HG03135 (cell line): ENCODE results near the gene TSGA10IP.

Experiments
- ATAC-seq: cut with Tn5 transposase; IDR thresholded peaks from one replicate; pipeline ENCODE4 v1.9.1; 2021; ENCODE audit warnings: mild to moderate bottlenecking, moderate library complexity; ENCODE audit not compliant: unreplicated experiment

The TSGA10IP gene

DNA sequence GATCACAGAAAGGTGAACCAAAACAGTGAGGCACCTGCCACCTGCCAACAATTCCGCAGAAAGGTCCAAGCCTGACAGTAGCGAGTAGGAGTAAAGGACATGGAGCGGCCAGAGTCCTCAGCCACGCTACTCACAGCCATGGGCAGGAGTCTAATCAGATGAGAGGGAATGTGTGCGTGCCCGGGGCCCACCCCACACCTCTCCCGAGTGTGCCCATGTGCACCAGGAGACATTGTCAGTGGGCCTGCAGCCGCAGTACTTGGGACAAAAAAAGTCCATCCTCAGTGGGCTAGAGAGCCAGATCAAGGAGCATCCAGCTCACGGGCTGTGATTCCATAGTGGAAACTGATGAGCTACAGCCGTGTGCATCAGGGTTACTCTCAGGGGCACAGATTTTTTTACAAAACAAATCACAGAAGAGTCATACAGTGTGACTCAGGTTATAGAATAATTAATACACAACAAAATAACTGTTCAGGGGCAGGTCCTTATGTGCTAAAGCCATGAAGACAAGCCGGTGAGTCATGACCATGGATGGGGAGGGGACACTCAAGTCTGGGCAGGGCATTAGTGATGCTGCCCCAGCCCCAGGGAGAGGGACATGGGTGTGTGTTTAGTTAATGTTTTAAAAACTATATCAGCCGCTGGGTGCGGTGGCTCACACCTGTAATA is 28.3 kb downstream of the TSGA10IP start:
- ATAC-seq, result no peak

DNA sequence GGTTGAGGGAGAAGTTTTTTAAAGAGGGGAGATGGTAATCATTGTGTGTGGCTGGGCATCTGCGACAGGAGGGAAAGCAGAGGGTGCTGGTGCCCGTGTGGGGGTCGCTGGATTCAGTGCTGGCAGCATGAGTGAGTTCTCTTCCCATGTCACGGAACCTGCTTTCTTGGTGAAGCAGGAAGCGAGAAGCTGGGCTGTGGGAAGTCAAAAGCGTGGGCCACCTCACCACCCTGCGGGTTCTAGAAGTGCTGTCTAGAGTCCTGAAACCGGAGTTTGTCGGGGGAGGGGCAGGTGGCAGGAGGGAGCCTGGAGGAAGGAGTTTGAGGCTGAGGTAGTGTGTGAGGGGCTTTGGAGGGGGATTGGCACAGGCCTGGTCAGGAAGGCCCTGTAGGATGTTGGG is 30.5 kb downstream of the TSGA10IP start:
- no peak for ATAC-seq

DNA sequence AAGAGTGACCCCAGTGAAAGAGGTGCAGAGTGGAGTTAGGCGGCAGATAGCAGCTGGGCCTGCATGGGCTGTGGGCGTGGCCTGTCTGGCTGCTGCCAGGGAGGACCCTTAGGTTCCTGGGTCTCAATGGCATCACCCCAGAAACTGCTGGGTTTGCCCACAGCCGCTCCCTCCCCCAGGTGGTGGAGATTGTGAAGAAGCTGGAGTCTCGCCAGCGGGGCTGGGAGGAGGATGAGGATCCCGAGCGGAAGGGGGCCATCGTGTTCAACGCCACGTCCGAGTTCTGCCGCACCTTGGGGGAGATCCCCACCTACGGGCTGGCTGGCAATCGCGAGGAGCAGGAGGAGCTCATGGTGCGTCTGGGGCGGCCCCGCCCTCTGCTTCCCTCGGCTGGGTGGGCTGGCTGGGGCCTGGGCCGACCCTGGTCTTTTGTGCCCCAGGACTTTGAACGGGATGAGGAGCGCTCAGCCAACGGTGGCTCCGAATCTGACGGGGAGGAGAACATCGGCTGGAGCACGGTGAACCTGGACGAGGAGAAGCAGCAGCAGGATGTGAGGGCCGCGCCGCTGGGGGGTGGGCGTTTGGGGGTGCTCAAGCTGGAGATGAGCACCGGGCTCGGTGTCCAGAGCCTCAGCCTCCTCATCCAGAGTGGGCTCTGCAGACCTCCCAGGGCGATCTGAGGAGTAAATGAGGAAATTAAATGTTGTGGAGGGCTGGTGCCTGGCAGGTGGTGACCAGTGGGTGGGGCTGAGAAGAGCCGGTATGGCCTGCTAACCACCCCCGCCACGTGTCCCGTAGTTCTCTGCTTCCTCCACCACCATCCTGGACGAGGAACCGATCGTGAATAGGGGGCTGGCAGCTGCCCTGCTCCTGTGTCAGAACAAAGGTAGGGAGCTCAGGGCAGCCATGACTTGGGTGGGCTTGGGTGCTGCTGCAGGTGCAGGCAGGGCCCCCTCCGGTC is 31.2 kb downstream of the TSGA10IP start:
- ATAC-seq, result no peak

DNA sequence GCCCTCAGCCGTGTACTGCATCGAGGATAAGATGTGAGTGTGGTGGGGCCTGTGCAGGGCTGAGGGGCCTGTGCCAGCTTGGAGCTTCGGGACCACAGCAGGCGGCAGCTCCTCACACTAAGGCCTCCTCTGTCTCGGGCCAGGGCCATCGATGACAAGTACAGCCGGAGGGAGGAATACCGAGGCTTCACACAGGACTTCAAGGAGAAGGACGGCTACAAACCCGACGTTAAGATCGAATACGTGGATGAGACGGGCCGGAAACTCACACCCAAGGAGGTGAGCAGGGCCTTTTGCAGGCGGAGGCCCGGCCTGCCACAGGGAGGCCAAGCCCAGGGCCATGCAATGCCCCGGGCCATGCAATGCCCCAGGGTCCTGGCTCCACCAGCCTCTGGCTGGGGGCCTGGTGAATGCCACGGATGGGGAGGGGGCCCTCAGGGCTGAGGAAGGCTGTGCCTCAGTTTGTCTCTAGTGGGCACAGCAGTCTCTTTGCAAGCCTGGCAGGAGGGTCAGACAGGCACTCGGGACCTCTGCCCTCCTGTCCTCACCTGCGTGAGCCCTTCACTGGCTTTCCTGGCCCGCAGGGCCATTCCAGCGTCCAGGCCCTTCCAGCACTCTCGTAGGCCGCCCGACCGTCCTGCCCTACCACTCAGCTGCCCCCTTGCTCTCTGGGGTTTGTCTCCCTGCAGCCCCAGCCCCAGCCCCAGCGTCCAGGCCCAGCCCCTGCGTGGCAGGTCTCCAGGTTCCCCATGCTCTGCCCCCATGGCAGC is 32.5 kb downstream of the TSGA10IP start:
- ATAC-seq, result no peak

DNA sequence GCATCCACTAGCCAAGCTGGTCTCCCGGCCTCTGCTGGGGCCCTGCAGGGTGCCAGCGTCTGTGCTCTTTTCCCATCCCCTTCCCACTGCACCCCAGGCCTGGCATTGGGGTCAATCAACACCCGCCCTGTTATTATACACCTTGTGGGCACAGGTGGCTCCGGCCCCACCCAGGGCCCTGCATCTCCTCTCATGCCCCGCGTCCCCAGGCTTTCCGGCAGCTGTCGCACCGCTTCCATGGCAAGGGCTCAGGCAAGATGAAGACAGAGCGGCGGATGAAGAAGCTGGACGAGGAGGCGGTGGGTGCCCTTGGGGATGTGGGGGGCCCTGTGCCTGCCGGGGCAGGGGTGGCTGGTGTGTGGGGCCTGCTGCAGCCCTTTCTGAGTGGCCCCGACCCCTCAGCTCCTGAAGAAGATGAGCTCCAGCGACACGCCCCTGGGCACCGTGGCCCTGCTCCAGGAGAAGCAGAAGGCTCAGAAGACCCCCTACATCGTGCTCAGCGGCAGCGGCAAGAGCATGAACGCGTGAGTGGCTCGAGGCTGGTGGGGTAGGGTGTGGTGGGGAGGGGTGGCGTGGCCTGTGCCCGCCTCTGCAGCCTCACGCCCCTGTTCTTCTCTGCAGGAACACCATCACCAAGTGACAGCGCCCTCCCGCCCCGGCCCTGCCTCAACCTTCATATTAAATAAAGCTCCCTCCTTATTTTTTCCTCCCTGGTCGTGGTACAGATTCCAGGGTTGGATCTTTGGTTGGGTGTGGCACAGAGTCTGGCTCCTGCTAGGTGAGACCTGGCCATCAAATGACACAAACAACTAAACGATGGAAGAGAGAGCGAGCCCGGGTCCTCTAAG is 33.3 kb downstream of the TSGA10IP start:
- ATAC-seq, result no peak

DNA sequence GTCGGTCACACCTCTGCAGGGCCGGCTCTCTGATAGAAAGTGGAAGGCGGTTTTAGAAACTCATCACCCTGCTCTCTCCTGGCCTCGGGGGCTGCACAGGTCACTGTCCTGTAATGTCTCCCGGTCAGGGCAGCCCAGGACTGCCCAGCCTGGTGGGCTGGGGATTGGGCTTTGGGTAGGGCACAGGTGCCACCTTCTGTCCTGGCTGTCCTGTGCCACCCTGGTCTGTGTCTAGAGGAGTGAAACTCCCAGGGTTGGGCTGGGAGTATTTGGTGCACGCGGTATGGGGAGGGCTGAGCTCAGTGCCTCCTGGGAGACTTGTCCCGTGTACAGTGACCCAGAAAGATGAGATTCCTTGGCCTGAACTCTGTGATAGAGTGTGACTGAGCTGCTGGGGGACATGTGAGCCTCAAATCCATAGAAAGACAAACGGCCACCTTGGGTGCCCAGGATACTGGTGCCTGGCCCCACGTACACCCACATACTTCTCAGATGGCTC is 34.0 kb downstream of the TSGA10IP start:
- no peak for ATAC-seq

DNA sequence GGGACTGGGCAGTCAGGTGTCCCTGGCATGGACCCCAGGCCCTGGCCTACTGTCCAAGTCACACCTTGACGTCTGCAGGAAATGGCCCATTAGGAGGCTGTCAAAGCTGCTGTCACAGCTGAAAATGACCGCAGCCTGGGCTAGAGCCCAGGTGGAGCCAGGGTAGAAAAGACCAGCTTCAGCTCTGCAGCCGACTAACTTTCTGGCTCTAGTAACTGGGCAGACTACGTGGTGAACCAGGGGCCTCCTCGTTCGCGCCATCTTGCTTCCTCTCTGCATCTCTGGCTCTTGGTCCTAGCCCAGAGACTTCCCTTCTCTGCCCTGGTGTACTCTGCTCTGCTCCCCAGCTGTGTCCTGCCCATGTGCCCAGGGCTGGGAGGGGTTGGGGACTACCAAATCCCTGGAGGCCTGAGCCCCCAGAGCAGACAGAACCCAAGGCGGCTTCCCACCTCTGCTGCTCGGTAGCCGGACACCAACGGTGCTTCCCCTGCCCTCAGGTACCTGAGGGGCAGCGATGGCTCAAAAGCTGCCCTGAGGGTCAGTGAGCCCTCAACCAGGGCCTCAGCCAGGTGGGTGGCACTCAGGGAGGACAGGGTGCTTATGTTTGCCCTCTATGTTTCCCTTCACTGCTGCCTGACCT is 35.9 kb downstream of the TSGA10IP start:
- ATAC-seq, result no peak

DNA sequence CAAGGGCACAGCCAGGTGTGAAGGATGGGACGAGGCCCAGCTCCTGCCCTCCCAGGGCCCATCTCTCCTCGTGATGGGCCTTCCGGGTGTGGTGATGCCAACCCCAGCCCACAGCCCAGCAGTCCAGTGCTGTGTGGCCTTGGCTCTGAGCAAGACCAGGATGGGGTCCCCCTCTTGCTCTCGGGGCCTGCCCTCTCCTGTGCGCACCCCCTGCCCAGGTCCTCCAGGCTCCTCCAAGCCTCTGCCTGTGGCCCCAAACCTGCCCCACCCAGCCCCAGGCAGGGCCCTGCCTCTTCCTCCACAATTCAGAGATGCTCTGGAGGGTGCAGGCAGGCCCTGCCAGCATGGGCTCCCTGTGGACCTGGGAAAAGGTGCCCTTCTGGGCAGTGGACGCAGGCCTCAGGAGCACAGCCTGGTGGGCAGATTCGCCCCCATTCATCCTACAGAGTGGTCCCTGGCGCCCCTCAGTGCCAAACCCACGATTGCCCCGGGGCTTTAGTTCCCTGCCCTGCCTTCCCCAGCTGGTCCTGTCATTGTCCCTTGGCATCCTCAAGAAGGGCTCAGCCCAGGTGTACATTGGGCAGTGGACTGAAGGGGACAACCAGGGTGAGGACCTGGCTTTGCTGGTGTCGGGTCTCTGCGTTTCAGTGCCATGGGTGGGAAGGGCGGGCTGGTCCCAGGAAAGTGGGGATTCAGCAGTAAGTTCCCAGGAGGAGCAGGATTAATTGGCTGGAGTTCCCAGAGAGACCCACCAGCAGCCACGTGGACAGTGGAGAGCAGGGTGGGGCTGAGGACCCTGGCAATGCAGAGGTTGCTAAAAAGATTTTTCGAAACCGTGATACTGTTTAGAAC is 36.9 kb downstream of the TSGA10IP start:
- ATAC-seq, result no peak

DNA sequence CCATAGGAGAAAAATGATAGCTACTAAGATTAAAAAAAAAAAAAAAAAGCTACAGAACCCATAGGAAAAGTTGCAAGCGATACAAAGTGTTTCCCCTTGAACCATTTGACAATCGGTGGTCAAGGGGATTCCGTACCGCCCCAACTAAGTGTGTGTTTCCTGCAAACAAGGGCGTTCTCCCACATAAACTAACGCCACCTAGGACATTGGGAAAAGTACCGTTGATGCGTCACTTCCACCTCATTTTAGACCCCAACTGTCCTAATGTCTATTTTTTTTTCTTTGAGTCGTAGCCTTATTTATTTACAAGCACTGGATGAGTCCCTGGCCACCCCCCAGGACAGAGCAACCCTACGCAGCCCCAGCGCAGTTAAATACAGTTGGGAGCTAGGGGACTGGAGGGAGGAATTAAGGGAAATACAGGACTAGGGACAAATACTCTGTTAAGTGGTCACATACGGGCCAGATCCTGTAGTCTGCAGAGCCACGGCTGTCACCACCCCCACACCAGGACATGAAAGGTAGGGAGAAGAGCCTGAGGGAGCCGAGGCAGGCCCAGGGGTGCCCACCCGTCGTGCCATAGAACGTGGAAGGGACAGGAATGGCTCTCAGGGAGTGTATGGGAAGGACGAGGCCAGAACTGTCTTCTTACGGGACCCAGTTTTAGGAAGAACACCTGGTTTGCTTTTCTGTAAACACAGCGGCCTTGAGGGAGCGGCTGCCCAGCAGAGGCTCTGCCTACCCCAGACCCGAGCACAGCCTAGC is 37.7 kb downstream of the TSGA10IP start:
- no peak for ATAC-seq

DNA sequence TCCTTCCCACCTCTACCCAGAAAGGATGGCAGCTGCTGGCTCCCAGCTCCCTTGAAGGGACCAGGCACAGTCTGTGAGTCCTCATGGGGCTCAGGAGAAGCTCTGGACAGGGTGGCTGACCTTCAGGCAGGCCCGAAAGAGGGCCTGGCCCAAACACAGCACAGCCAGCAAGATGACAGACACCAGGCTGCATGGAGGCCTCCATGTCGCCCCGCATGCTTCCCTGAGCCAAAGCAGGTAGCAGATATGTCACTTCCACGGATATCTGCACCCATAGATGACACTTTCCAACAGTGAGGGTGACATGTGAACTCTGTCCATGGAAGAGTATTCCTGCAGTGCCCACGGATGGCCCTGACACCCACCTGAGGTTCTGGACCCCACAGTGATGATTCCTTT is 38.3 kb downstream of the TSGA10IP start:
- ATAC-seq, result no peak

DNA sequence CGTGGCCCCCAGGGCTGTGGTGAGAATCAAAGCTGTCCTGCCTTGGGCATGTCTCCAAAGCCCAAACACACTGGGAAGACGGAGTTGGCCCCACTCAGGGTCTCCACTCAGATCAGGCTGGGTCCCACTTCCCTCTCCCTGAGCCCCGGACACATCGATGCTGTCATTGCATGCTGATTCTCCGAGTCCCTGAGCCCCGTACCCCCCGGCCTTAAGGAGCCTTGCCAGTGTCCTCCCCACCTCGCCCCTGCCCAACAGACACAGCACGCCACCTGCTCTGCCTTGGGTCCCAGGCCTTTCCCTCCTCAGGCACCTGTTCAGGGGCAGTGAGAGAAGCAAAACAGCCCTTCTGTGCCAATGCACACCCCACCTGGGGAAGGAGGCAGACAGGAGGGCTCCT is 42.1 kb downstream of the TSGA10IP start:
- ATAC-seq, result no peak

DNA sequence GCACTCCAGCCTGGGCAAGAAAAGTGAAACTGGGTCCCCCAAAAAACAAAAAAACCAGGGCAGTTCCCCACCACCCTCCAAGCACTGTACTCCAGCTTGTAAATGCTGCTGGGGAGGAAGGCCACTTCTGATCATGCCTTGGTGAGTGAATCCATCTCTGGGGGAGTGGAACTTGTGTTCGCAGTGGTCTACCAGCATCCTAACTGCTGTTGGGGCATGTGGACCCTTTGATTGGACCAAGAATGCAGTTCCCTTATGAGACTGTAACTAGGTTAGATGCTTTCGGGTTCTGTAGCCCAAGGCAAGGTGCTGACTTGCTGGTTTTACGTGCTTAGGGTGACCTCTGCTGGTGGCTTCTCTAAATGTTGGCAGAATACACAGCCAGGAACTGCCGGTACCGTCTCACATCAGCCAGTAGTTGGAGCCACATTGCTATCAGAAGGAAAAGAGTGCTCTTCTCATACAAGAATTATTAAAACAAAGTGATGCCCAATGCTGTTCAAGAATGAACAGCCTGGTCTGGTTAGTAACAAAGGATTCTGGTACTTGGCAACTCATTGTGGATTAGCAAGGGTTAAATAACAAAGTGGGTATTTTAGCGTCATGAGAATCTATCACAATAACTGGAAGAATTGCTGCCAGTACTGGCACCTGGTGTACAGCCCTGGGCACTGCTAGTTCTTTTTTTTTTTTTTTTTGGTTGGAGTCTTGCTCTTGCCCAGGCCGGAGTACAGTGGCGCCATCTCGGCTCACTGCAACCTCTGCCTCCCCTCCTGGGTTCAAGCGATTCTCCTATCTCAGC is 43.7 kb downstream of the TSGA10IP start:
- peak; percentile 93 for ATAC-seq

DNA sequence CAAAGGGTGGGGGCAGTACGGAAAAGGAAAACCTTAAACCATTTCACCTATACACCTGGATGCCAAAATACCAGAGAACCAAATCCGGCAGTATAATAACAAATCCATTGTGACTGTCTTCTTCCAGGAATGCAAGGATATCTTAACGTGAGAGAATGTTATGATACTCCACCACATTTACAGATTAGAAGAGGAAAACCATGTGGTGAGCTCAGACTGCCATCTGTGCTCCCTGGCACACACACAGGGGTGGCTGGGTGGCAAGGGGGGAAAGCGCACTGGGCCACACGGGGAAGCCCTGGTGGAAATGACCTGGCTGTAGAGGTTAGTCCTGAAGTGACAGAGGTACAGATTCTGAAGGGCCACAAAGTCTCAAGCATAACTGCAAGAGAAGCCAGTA is 46.8 kb downstream of the TSGA10IP start:
- ATAC-seq, result no peak

DNA sequence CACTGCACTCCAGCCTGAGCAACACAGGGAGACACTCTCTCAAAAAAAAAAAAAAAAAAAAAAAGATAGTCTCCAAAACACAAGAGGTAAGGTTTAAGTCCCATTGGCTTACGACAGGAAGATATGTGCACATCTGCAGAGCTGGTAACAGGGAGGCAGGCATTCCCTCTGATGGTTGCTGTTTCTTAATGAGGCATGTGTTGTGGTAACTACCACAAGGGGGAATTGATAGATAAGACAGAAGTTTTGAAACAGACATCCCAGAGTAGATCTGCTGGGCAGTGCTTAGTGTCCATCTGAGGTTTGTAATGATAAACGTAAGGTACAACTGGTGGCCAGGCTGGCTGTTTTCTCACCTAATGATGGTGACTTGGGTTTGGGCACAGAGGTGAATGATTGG is 52.0 kb downstream of the TSGA10IP start:
- ATAC-seq, result no peak

DNA sequence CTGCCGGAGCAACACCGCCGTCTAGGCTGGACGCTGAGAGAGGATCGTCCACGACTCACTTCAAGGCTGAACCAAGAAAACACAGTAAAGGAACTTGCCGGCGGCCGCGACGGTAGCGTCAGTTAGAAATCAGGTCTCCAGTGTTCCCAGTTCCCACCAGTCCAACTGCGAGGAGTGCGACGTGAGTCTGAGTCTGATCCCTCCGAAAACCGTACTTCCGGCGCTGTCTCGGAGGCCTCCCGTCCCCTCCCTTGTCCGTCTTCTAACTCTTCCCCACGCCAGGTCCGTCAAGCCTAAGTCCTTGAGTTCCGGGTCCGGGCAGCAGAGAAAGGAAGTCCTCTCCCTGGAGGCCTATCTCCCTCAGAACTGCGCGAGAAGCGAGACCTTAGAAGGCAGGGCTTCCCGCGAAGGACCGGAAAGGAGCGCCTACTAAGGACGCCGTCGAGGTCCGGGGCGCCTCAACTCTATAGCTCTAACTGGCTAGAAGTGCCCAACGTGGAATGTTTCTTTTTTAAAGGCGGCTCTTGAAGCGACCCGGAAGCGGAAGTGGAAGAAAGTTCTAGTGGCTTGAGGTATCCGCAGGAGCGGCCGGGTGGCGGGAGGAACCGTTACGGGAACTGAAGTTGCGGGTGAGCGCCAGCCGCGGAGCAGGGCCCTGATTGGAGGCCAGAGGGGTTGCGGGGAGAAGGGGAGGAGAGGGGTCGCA is 56.8 kb downstream of the TSGA10IP start, which contains the start of the genes BANF1 and EIF1AD:
TSS of gene BANF1 (plus strand) at position 562 of the 706 bp plus-strand sequence. CDS start 748 bp downstream, outside the sequence.
TSS of gene EIF1AD (minus strand) at position 216 of the 706 bp plus-strand sequence. CDS start 1,768 bp downstream, outside the sequence.
- peak; percentile 64 for ATAC-seq

DNA sequence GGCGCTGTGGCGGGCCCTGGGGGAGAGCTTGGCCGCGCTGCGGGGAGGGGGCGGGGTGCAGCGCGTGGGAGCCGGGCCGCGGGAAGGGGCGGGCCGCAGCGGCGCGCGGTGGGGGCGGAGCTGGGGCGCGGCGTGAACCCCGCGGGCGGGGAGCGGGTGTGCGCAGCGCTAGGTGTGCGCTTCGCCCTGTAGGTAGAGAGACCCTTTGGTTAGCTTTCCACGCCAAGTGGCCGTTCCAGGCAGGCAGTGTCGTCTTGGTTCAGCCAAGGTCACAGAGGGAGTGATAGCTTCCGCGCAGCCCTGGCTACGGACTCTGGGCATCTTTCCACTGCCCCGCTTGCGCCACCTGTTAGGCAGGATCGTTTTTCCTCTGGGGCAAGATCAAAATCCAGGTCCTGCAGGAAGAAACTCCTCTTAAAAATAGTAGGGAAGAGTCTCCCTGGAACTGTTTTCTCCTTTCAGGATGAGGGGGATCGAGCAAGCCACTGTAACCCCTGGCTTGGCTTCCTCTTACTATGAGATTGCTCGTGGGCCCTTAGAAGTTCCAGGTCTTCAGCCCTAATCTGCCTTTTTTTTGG is 57.5 kb downstream of the TSGA10IP start:
- ATAC-seq, result peak; percentile 46
